Natural killer cell (primary cell): ENCODE data around the gene VPS9D1. TPM values are rescaled to one million over a fixed set of nuclear protein-coding genes. Genes with fewer than 3 reads are reported as not detected.

Source experiments
- ATAC-seq, 3 donors: fragments of 150-1000 bp in 2 of 3; fragments of 200-7000 bp in 1 of 3; cut with Tn5 transposase; 1 replicate in 1 of 3; 2 replicates in 2 of 3; pipeline ENCODE4 v1.10.0; 2021; ENCODE audit warnings: mild to moderate bottlenecking in 2 of 3, moderate library complexity in 2 of 3
- DNase-seq, 2 donors: peaks; one replicate each; pipeline versions ENCODE4 v3.0.0 to v3.0.0-alpha.2; 2013 to 2021; ENCODE audit warnings: mixed read lengths in 1 of 2
- H3K27ac ChIP-seq: one replicate; pipeline ENCODE4 v1.5.1; 2013; ENCODE audit warnings: mild to moderate bottlenecking, low read length
- H3K27me3 ChIP-seq: one replicate; pipeline ENCODE4 v1.6.1; 2013; ENCODE audit warnings: low read length; ENCODE audit not compliant: control insufficient read depth, insufficient read depth
- H3K36me3 ChIP-seq: one replicate; pipeline ENCODE4 v1.6.1; 2013; ENCODE audit warnings: low read length; ENCODE audit not compliant: control insufficient read depth, insufficient read depth
- H3K4me1 ChIP-seq: one replicate; pipeline ENCODE4 v1.6.1; 2013; ENCODE audit warnings: low read length; ENCODE audit not compliant: control insufficient read depth, insufficient read depth
- H3K4me3 ChIP-seq: one replicate; pipeline ENCODE4 v1.5.1; 2013; ENCODE audit warnings: low read length
- H3K9me3 ChIP-seq: one replicate; pipeline ENCODE4 v1.6.1; 2013; ENCODE audit warnings: low read length; ENCODE audit not compliant: control insufficient read depth, insufficient read depth
- H3K27ac Mint-ChIP-seq, 2 donors: one replicate each; pipeline ENCODE4 v1.8.0; 2022; ENCODE audit warnings: mild to moderate bottlenecking in 2 of 2, mixed read lengths in 2 of 2, moderate library complexity in 1 of 2
- H3K27me3 Mint-ChIP-seq, 2 donors: one replicate each; pipeline ENCODE4 v1.8.0; 2022; ENCODE audit warnings: low read depth in 2 of 2, mixed read lengths in 2 of 2
- H3K36me3 Mint-ChIP-seq: one replicate; pipeline ENCODE4 v1.8.0; 2022; ENCODE audit warnings: mixed read lengths
- H3K4me1 Mint-ChIP-seq, 2 donors: one replicate each; pipeline ENCODE4 v1.8.0; 2022; ENCODE audit warnings: mixed read lengths in 2 of 2
- H3K4me3 Mint-ChIP-seq: one replicate; pipeline ENCODE4 v1.8.0; 2022; ENCODE audit warnings: mild to moderate bottlenecking, moderate library complexity, mixed read lengths
- H3K9me3 Mint-ChIP-seq, 2 donors: one replicate each; pipeline ENCODE4 v1.8.0; 2022; ENCODE audit warnings: mixed read lengths in 2 of 2
- CTCF ChIP-seq: fragments of 200-600 bp; IDR thresholded peaks from one replicate; pipeline ENCODE4 v1.8.0; 2022; ENCODE audit warnings: antibody characterized with exemption
- WGBS: methylation state at CpG from one replicate; pipeline ENCODE4 v1.1.7; 2013; ENCODE audit warnings: missing lambda C conversion rate; ENCODE audit not compliant: insufficient coverage; 5-methylcytosine and 5-hydroxymethylcytosine counted together
- intact Hi-C: fragments of 100-400 bp; cut with micrococcal nuclease; formaldehyde crosslinking; loops from one replicate; pipeline ENCODE4 v1.14.2; 2022
- total RNA-seq, 4 donors: library from RNA; stranded (reverse); fragments of 120-200 nt in 1 of 4; gene quantifications; one replicate each; pipeline versions ENCODE4 v1.2.3 to v1.2.4, GENCODE V29; 2013 to 2022

The VPS9D1 gene
- total RNA-seq, 3 donors from 2014 or later (not counting 1 experiment from before 2014, with no cell fraction given): 31.7 to 43.0 (median 35.4) TPM

DNA sequence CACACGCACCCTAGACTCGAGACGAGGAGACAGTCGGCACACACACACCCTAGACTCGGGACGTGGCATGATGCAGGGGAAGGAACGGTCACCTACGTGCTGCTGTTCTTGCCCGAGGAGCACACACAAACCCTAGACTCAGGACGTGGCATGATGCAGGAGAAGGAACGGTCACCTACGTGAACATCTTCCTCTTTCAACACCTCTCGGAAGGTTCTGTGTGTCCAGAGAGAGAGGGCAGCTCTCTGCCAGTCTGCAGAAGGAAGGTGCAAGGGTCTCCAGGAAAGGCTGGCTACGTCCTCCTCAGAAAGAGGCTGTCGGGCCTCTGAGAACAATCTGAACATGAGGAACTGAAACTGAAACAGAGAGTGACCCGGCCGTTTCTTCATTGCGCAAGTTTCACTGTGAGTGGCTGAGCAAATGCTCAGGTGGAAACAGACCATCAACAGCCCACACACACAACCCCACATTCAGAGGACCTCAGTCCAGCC is 44.1 kb upstream of the VPS9D1 start:
- WGBS: 5% methylated on average over 18 of the region's 18 CpGs
- Histone ChIP-seq H3K4me1 (peaks cover 52% of the 10 kb centered on the region), H3K36me3 (peaks cover 10% of the 10 kb centered on the region), H3K4me3 (peak overlapping the region; percentile 39), H3K27me3 (no peaks in the 10 kb centered on the region), H3K9me3 (no peaks in the 10 kb centered on the region), H3K27ac (peak overlapping the region; percentile 83)
- peak overlapping the region; percentile 93 for H3K4me3 Mint-ChIP-seq
- no peaks in the 10 kb centered on the region for H3K36me3 Mint-ChIP-seq
- no peaks in the 10 kb centered on the region for H3K9me3 Mint-ChIP-seq
- no peaks in the 10 kb centered on the region for H3K27me3 Mint-ChIP-seq
- no peak for TF ChIP-seq CTCF
- H3K4me1 Mint-ChIP-seq: peaks cover 33 to 43% of the 10 kb centered on the region in 2 donors
- ATAC-seq (peak; percentile 85 to 88 (median 87)), DNase-seq (peak; percentile 54 to 67)
- intact Hi-C loops: loop anchor here (1.0 to 5.0 kb wide), 3 partner anchors 43 to 98 kb away; partner anchors contain the start of gene ZNF276
- H3K27ac Mint-ChIP-seq: peak overlapping the region; percentile 95 to 98

GRCh38 chr16:89761304-89761922 is 40.7 kb upstream of the VPS9D1 start:
- peaks cover 28% of the 10 kb centered on the region for H3K36me3 ChIP-seq
- peak overlapping the region; percentile 79 for H3K27ac ChIP-seq
- DNase-seq (peak in 1 of 2 donors; percentile 60), ATAC-seq (peak in 2 of 3 donors; percentile 40 to 45)
- 17% methylated on average over 15 of the region's 17 CpGs for WGBS
- no peaks in the 10 kb centered on the region for H3K27me3 Mint-ChIP-seq
- H3K36me3 Mint-ChIP-seq: no peaks in the 10 kb centered on the region
- H3K9me3 Mint-ChIP-seq: no peaks in the 10 kb centered on the region
- H3K4me1 Mint-ChIP-seq: peaks cover 33 to 43% of the 10 kb centered on the region in 2 donors
- intact Hi-C loops: loop anchor here (5.0 kb wide), 2 partner anchors 54 to 101 kb away; no protein-coding TSS in a partner anchor
- H3K27ac Mint-ChIP-seq: peak overlapping the region; percentile 92 to 95
- peaks cover 56% of the 10 kb centered on the region for H3K4me1 ChIP-seq
- H3K9me3 ChIP-seq: no peaks in the 10 kb centered on the region
- TF ChIP-seq CTCF: no peak
- peak overlapping the region; percentile 48 for H3K4me3 ChIP-seq
- peak overlapping the region; percentile 96 for H3K4me3 Mint-ChIP-seq
- no peaks in the 10 kb centered on the region for H3K27me3 ChIP-seq

DNA sequence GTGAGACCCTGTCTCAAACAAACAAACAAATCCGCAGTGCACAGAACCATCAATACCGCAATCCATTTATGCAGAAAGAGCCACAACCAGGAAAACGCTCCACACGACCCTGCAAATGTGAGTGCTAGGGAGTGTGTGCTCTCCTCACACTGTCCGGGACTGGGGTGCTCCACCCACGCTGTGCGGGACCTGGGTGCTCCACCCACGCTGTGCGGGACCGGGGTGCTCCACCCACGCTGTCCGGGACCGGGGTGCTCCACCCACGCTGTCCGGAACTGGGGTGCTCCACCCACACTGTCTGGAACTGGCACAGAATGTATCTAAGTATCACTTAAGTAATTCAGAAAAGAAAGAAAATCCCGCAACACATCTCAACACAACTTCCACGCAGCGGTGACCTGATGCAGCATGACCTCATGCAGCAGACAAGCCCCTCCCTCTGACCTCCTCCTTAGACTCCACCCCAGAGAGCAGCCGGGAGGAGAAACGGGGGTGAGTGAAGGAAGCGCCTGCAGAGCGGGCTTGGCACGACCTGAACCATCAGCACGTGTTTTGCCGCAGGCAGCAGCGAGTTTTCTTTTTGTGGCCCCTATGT is 39.1 kb upstream of the VPS9D1 start:
- TF ChIP-seq CTCF: no peak
- H3K9me3 Mint-ChIP-seq: no peaks in the 10 kb centered on the region
- peaks cover 30 to 44% of the 10 kb centered on the region in 2 donors for H3K4me1 Mint-ChIP-seq
- H3K4me3 ChIP-seq: no peak overlapping the region
- H3K27ac ChIP-seq: no peak overlapping the region
- no peaks in the 10 kb centered on the region for H3K9me3 ChIP-seq
- H3K4me3 Mint-ChIP-seq: peak overlapping the region; percentile 52
- DNase-seq (peak in 1 of 2 donors; percentile 26), ATAC-seq (no peak)
- H3K27me3 Mint-ChIP-seq: no peaks in the 10 kb centered on the region
- H3K36me3 ChIP-seq: peaks cover 28% of the 10 kb centered on the region
- no peaks in the 10 kb centered on the region for H3K36me3 Mint-ChIP-seq
- WGBS: 93% methylated on average over 25 of the region's 26 CpGs
- peak overlapping the region; percentile 92 to 95 for H3K27ac Mint-ChIP-seq
- no peaks in the 10 kb centered on the region for H3K27me3 ChIP-seq
- H3K4me1 ChIP-seq: peaks cover 47% of the 10 kb centered on the region
- intact Hi-C loops: loop anchor here (5.0 kb wide), 2 partner anchors 53 to 102 kb away; no protein-coding TSS in a partner anchor
